Fibroblast of the aortic adventitia (primary cell): Measurements from ENCODE around the gene TCERG1. TPM values are rescaled to one million over a fixed set of nuclear protein-coding genes. Genes with fewer than 3 reads are reported as not detected.
"Not testable (repeated sequence)": the region's sequence is repeated elsewhere in the genome, so short reads cannot be mapped to it uniquely, and the experiment has no call there.

Experiments
- DNase-seq: peaks from one replicate; pipeline ENCODE4 v3.0.0-alpha.2; 2010; ENCODE audit warnings: low read depth
- H3K4me3 ChIP-seq: 2 replicates; pipeline ENCODE4 v1.5.1; 2011; ENCODE audit warnings: low read depth, mild to moderate bottlenecking, control low read depth, low read length, moderate library complexity
- small RNA-seq: library from RNA; depleted of rRNA; stranded (forward); fragments of <200 nt; gene quantifications from one replicate; pipeline ENCODE3, GENCODE V24; 2012
- total RNA-seq: library from RNA; depleted of rRNA; stranded (reverse); fragments of >200 nt; gene quantifications from 2 replicates; pipeline ENCODE4 v1.2.3, GENCODE V29; 2012; ENCODE audit warnings: low replicate concordance
- TF ChIP-seq, protein P1 (sequence below): IDR thresholded peaks from 2 replicates; pipeline ENCODE4 v1.5.1; 2011; ENCODE audit warnings: mild to moderate bottlenecking, low read length, control low read depth, inconsistent platforms; ENCODE audit not compliant: insufficient read depth

The TCERG1 gene
- total RNA-seq, 1 donor = 66.4 TPM

DNA sequence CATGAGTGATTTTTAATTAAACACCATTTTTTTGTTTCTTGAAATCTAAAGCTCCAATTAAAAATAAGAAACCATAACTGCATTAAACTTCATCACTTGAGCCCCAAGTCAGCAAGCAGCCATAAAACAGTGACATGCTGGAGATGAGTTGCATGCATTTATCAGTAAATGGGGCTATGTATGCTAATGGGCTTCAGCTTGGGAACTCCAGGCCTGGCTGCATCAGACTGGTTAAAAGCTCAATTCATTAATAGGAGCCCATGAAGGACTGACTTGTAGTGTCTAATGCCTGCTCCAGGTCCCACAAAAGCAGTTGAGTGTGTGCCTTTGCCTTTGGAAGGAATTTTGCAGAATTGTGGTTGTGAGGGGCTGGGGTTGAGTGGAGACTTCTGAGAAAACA lies 102.5 kb downstream of the TCERG1 start:
- no peak overlapping the region for H3K4me3 ChIP-seq
- TF ChIP-seq, protein P1, sequence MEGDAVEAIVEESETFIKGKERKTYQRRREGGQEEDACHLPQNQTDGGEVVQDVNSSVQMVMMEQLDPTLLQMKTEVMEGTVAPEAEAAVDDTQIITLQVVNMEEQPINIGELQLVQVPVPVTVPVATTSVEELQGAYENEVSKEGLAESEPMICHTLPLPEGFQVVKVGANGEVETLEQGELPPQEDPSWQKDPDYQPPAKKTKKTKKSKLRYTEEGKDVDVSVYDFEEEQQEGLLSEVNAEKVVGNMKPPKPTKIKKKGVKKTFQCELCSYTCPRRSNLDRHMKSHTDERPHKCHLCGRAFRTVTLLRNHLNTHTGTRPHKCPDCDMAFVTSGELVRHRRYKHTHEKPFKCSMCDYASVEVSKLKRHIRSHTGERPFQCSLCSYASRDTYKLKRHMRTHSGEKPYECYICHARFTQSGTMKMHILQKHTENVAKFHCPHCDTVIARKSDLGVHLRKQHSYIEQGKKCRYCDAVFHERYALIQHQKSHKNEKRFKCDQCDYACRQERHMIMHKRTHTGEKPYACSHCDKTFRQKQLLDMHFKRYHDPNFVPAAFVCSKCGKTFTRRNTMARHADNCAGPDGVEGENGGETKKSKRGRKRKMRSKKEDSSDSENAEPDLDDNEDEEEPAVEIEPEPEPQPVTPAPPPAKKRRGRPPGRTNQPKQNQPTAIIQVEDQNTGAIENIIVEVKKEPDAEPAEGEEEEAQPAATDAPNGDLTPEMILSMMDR = no peak
- DNase-seq = no peak

DNA sequence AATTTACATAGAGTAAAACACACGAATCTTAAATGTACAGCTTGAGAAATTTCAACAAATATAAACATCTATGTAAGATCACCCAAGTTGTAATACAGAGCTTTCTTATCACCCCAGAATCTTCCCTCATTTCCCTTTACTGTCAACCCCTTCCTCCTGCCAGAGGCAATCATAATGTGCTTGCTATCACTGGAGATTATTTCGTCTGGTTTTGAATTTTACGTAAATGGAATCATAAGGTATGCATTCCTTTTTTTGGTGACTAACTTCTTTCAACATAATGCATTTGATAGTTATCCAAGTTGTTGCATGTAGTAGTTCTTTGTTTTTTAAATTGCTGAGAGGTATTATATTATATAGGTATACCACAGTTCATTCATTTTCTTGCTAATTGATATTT lies 106.3 kb downstream of the TCERG1 start:
- no peak overlapping the region for H3K4me3 ChIP-seq
- no peak for DNase-seq
- TF ChIP-seq, protein P1 = no peak

DNA sequence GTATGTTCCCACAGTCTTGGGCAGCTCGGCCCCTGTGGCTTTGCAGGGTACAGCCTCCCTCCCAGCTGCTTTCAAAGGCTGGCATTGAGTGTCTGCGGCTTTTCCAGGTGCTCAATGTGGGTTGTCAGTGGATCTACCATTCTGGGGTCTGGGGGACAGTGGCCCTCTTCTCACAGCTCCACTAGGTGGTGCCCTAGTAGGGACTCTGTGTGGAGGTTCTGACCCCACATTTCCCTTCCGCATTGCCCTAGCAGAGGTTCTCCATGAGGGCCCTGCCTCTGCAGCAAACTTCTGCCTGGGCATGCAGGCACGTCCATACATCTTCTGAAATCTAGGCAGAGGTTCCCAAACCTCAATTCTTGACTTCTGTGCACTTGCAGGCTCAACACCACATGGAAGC lies 109.8 kb downstream of the TCERG1 start:
- not testable (repeated sequence) for DNase-seq, H3K4me3 ChIP-seq

DNA sequence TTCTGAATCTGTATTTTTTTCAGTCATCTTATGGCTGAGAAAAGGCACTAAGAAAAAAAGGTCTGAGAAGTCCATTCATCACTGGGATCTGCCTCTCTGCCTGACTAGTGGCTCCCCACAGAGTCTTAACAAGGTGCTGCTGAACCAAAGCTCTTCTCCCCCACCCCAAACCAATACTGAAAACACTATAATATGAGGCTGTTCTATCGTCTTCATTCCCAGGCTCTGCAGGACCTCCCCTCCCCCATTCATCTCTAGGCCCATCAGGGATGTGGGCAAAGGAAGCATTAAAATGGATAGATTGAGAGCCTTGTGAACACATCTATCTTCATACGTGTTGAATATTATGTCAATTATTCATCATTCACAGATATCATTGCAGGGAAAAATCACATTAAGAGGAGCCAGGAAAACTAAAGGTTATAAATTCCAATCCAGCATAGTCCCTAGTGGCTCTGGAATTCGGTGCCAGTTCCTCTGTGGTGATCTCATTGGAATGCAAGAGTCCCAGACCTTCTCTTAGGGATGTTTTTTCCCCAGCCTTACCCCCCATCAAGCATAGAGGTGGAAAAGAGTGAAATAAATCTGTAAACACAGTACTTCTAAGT lies 113.2 kb downstream of the TCERG1 start:
- DNase-seq = peak; percentile 25
- TF ChIP-seq, protein P1 = no peak
- H3K4me3 ChIP-seq = no peak overlapping the region

Small RNA genes lying within 50 kb of the gene (small RNA-seq; reads per million reads assigned to genes)
- gene RF02271 = not detected

Other genes starting within 250 kb of the TCERG1 start
- 6.6 and 28.5 TPM in 2 replicates for gene RBM27, start 243.7 kb upstream of the TCERG1 start, total RNA-seq
- 0.09 TPM in 1 of 2 replicates, not detected in the other for gene POU4F3, start 108.5 kb upstream of the TCERG1 start, total RNA-seq
- gene GPR151, start 68.9 kb downstream of the TCERG1 start, total RNA-seq = not detected in 2 replicates